B cell (primary cell): ENCODE data around the gene RABEPK.

Experiments used
- CTCF ChIP-seq: fragments of 200-600 bp; IDR thresholded peaks from one replicate; pipeline ENCODE4 v1.8.0; 2022; ENCODE audit warnings: antibody characterized with exemption, mild to moderate bottlenecking
- EZH2 ChIP-seq: IDR thresholded peaks from 2 replicates; pipeline ENCODE4 v1.6.1; 2012; ENCODE audit warnings: borderline replicate concordance, low read depth, mild to moderate bottlenecking, moderate library complexity, low read length; ENCODE audit not compliant: insufficient read depth, poor library complexity, severe bottlenecking

DNA sequence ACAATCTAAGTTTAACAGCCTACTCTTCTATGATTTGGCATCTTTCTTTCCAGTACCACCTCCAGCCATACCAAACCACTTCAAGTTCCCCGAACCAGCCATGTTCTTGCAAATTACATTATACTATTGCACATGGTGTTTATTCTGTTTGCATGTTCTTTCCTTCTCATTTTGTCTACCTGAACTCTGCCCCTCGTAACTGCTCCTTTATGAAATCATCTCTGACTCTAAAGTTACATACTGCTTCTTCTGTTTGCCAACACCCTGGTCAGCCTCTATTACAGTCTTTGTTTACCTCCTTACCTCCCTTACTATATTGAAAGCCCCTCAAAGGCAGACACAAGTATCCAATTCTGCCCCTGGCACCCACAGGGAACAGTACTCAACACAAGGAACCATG is 16.8 kb upstream of the RABEPK start:
- TF ChIP-seq CTCF, result no peak
- no peak for TF ChIP-seq EZH2
